A549 (cell line): Measurements from ENCODE around the gene ATL1. TPM values are rescaled to one million over a fixed set of nuclear protein-coding genes. Genes with fewer than 3 reads are reported as not detected.
"Not testable (repeated sequence)": the region's sequence is repeated elsewhere in the genome, so short reads cannot be mapped to it uniquely, and the experiment has no call there.

Experiments
- ATAC-seq, 2 experiments: fragments of 200-7000 bp in 1 of 2; fragments of >200 bp in 1 of 2; cut with Nextera tagmentation in 1 of 2; cut with Tn5 transposase in 1 of 2; 3 replicates each; pipeline versions ENCODE4 v1.8.0 to v1.9.1; 2018 to 2020; ENCODE audit warnings: mild to moderate bottlenecking in 1 of 2, moderate library complexity in 1 of 2
- CTCF ChIA-PET: fragments of 300-600 bp; sonication (Branson Sonifier 250); formaldehyde crosslinking; extraction: SDS; loops from one replicate; lab custom pipeline; 2021; ENCODE audit warnings: antibody characterized with exemption, inconsistent platforms; lab: Yijun Ruan, JAX
- POLR2A ChIA-PET: fragments of 350-600 bp; formaldehyde crosslinking; extraction: SDS; loops from one replicate; lab custom pipeline; 2021; ENCODE audit warnings: antibody characterized with exemption, inconsistent platforms; lab: Yijun Ruan, JAX
- DNase-seq, 2 experiments: peaks; one replicate each; pipeline versions ENCODE4 v3.0.0 to v3.0.0-alpha.2; 2011 to 2016; ENCODE audit warnings: low read depth in 1 of 2, low spot score in 1 of 2
- FAIRE-seq: peaks from 2 replicates; lab custom pipeline; 2011; peaks lifted over from hg19 to GRCh38; lab: Jason Lieb, UNC
- H3K27ac ChIP-seq, 2 experiments: fragments of >200 bp; sonication (Bioruptor Twin); formaldehyde crosslinking; 3 replicates each; pipeline ENCODE4 v1.5.1; 2016 to 2017
- H3K4me1 ChIP-seq: fragments of >200 bp; sonication (Bioruptor Twin); formaldehyde crosslinking; 3 replicates; pipeline ENCODE4 v1.6.1; 2016
- H3K4me2 ChIP-seq: fragments of >200 bp; sonication (Bioruptor Twin); formaldehyde crosslinking; 3 replicates; pipeline ENCODE4 v1.6.1; 2016
- H3K4me3 ChIP-seq: fragments of >200 bp; sonication (Bioruptor Twin); formaldehyde crosslinking; 3 replicates; pipeline ENCODE4 v1.5.1; 2016
- H3K9me3 ChIP-seq: fragments of >200 bp; sonication (Bioruptor Twin); formaldehyde crosslinking; 3 replicates; pipeline ENCODE4 v1.6.1; 2016
- BCL3 ChIP-seq: fragments of >200 bp; sonication (Bioruptor Twin); formaldehyde crosslinking; IDR thresholded peaks from 3 replicates; pipeline ENCODE4 v1.6.1; 2016
- CBX2 ChIP-seq: fragments of 200-600 bp; sonication (generic); IDR thresholded peaks from 2 replicates; pipeline ENCODE4 v1.6.1; 2016; ENCODE audit warnings: low read depth, mild to moderate bottlenecking, borderline replicate concordance
- CHD2 ChIP-seq: fragments of 150-350 bp; IDR thresholded peaks from 2 replicates; pipeline ENCODE4 v1.6.1; 2014; ENCODE audit warnings: low read length; ENCODE audit not compliant: partially characterized antibody
- ESRRA ChIP-seq: fragments of 150-350 bp; IDR thresholded peaks from 2 replicates; pipeline ENCODE4 v1.6.1; 2014; ENCODE audit warnings: mild to moderate bottlenecking, low read length, borderline replicate concordance
- FOSB ChIP-seq: fragments of 250-450 bp; sonication (Bioruptor Pico); IDR thresholded peaks from 2 replicates; pipeline ENCODE4 v1.5.0; 2020; ENCODE audit warnings: mild to moderate bottlenecking, moderate library complexity
- GATA3 ChIP-seq: IDR thresholded peaks from 2 replicates; pipeline ENCODE4 v1.6.1; 2012; ENCODE audit warnings: borderline replicate concordance
- KDM5A ChIP-seq: fragments of 200-600 bp; sonication (generic); IDR thresholded peaks from 2 replicates; pipeline ENCODE4 v1.6.1; 2016; ENCODE audit warnings: antibody characterized with exemption, mild to moderate bottlenecking
- MAFK ChIP-seq: fragments of 450-650 bp; IDR thresholded peaks from 2 replicates; pipeline ENCODE4 v1.6.1; 2014; ENCODE audit not compliant: partially characterized antibody
- MAZ ChIP-seq: fragments of 150-350 bp; IDR thresholded peaks from 2 replicates; pipeline ENCODE4 v1.6.1; 2014; ENCODE audit warnings: antibody characterized with exemption, low read depth, low read length, borderline replicate concordance
- NPAS2 ChIP-seq: fragments of 250-450 bp; sonication (Bioruptor Pico); IDR thresholded peaks from 2 replicates; pipeline ENCODE4 v1.8.0; 2022; ENCODE audit warnings: mild to moderate bottlenecking, moderate library complexity, borderline replicate concordance
- NR3C1 ChIP-seq: fragments of >200 bp; sonication (Bioruptor Twin); formaldehyde crosslinking; IDR thresholded peaks from 3 replicates; pipeline ENCODE4 v1.6.1; 2017
- RAD21 ChIP-seq, 2 experiments: fragments of >200 bp in 1 of 2; sonication (Bioruptor Twin) in 1 of 2; formaldehyde crosslinking in 1 of 2; IDR thresholded peaks in 1 of 2; conservative IDR thresholded peaks in 1 of 2; 2 replicates in 1 of 2; 3 replicates in 1 of 2; pipeline ENCODE4 v1.6.1; 2012 to 2018; ENCODE audit warnings: inconsistent platforms in 1 of 2
- TFCP2L1 ChIP-seq: fragments of 250-450 bp; sonication (Bioruptor Pico); IDR thresholded peaks from 2 replicates; pipeline ENCODE4 v1.5.0; 2021; ENCODE audit warnings: mild to moderate bottlenecking
- TP53 ChIP-seq: fragments of 250-450 bp; sonication (Bioruptor Pico); IDR thresholded peaks from 2 replicates; pipeline ENCODE4 v1.5.0; 2021; ENCODE audit warnings: mild to moderate bottlenecking, moderate library complexity
- ZC3H11A ChIP-seq: fragments of 450-650 bp; IDR thresholded peaks from 2 replicates; pipeline ENCODE4 v1.6.1; 2014; ENCODE audit warnings: antibody characterized with exemption, mild to moderate bottlenecking
- WGBS: methylation state at CpG from one replicate; pipeline ENCODE4 v1.1.6; 2017; ENCODE audit errors: missing lambda C conversion rate; 5-methylcytosine and 5-hydroxymethylcytosine counted together
- polyA plus RNA-seq, 4 experiments: library from polyadenylated mRNA; depleted of rRNA in 3 of 4; stranded (reverse); fragments of >200 nt; fragmentation: RNase III in 1 of 4; extraction: RNeasy Plus Mini Kit Qiagen cat#74134 plus additional on column Dnase treatment in 1 of 4; gene quantifications; 2 replicates in 3 of 4; 3 replicates in 1 of 4; pipeline ENCODE4 v1.2.3, GENCODE V29; 2011 to 2017
- TF ChIP-seq, protein P1 (sequence below): IDR thresholded peaks from 2 replicates; pipeline ENCODE4 v1.6.1; 2012; ENCODE audit warnings: low read depth, borderline replicate concordance

ATL1 gene
- polyA plus RNA-seq, 2 of the 4 experiments (the other 2 are of a cell fraction) = 4.7 to 5.1 TPM

DNA sequence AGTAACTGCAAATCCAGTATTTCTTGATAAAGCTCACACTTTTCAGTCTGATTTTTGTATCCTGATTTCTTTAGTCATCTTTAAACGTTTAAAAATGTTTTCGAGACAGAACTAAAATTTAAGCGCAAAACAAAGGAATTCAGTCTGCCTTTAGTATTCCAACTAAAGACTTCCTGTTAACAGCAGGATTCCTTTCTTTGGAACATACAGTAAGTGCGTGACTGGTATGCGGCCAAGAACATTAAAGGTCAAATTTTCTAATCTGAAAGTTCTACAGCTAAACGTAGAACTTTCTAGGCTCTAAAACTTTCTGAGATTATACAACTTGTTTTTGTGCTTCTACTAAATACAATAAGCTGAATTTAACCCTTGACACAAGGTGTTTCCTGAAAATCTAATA, 98.3 kb downstream of the ATL1 start:
- no peak overlapping the region for H3K4me3 ChIP-seq
- no peak for TF ChIP-seq CBX2
- no peak for TF ChIP-seq TFCP2L1 (CRISPR knock-in tag)
- TF ChIP-seq NPAS2 (CRISPR knock-in tag) = no peak
- no peak for TF ChIP-seq TP53
- TF ChIP-seq GATA3 = no peak
- no peak for TF ChIP-seq ZC3H11A
- no peak for TF ChIP-seq BCL3
- TF ChIP-seq, protein P1, sequence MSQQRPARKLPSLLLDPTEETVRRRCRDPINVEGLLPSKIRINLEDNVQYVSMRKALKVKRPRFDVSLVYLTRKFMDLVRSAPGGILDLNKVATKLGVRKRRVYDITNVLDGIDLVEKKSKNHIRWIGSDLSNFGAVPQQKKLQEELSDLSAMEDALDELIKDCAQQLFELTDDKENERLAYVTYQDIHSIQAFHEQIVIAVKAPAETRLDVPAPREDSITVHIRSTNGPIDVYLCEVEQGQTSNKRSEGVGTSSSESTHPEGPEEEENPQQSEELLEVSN = no peak
- TF ChIP-seq FOSB (CRISPR knock-in tag) = no peak
- TF ChIP-seq CHD2 = no peak
- no peak for TF ChIP-seq MAZ
- TF ChIP-seq NR3C1 = no peak
- no peak for TF ChIP-seq RAD21 (conservative IDR thresholded peaks at IDR 0.05 in 1 of 2, IDR thresholded peaks at IDR 0.05 in 1 of 2)
- TF ChIP-seq ESRRA = no peak
- peak overlapping the region; percentile 65 for H3K4me2 ChIP-seq
- H3K4me1 ChIP-seq = peaks cover 20% of the 10 kb centered on the region
- DNase-seq (no peak), FAIRE-seq (no peak), ATAC-seq (peak; percentile 64; a peak in 4 of 6 replicates)
- ChIA-PET CTCF (interaction anchor here (1.0 to 2.0 kb wide), 3 partner anchors 39 to 336 kb away, joined by 3 to 5 read pairs (median 3); no protein-coding TSS in a partner anchor), POLR2A (interaction anchor here (1.0 to 2.6 kb wide), 2 partner anchors 8 to 10 kb away, joined by 4 to 21 read pairs; partner anchors contain the start of gene SAV1)
- WGBS = 20% methylated on average over 6 of the region's 6 CpGs
- no peaks in the 10 kb centered on the region for H3K9me3 ChIP-seq
- peak overlapping the region; percentile 19 to 60; a peak in 5 of 6 replicates for H3K27ac ChIP-seq

GRCh38 chr14:50659327-50659974, 99.5 kb downstream of the ATL1 start:
- H3K27ac ChIP-seq = peak overlapping the region in 1 of 2 experiments; percentile 60; a peak in 1 of 6 replicates

GRCh38 chr14:50664579-50664978, 104.6 kb downstream of the ATL1 start:
- ATAC-seq, H3K4me3 ChIP-seq, DNase-seq, FAIRE-seq, H3K4me2 ChIP-seq, POLR2A ChIA-PET, H3K27ac ChIP-seq, H3K9me3 ChIP-seq: not testable (repeated sequence)
- 87% methylated on average over 2 of the region's 2 CpGs for WGBS
- CTCF ChIA-PET = interaction anchor here (0.7 kb wide), 1 partner anchor 321 kb away, joined by 3 read pairs; no protein-coding TSS in a partner anchor
- H3K4me1 ChIP-seq = peaks cover 14% of the 10 kb centered on the region

More at GRCh38 chr14:50659327-50659974, 99.5 kb downstream of the ATL1 start:
- H3K4me1 ChIP-seq = peaks cover 20% of the 10 kb centered on the region
- H3K9me3 ChIP-seq = no peaks in the 10 kb centered on the region
- H3K4me2 ChIP-seq = no peak overlapping the region
- H3K4me3 ChIP-seq = no peak overlapping the region
- ChIA-PET CTCF (interaction anchor here (1.1 to 2.1 kb wide), 4 partner anchors 10 to 338 kb away, joined by 3 to 11 read pairs (median 4); no protein-coding TSS in a partner anchor), POLR2A (interaction anchor here (0.9 kb wide), 1 partner anchor 9 kb away, joined by 4 read pairs; the partner anchor contains the start of gene SAV1)
- ATAC-seq = peak; percentile 13 to 19; a peak in 1 of 6 replicates
- TF ChIP-seq KDM5A = no peak
- TF ChIP-seq MAFK = no peak
- 95% methylated on average over 6 of the region's 6 CpGs for WGBS
- DNase-seq = no peak
- FAIRE-seq = no peak

DNA sequence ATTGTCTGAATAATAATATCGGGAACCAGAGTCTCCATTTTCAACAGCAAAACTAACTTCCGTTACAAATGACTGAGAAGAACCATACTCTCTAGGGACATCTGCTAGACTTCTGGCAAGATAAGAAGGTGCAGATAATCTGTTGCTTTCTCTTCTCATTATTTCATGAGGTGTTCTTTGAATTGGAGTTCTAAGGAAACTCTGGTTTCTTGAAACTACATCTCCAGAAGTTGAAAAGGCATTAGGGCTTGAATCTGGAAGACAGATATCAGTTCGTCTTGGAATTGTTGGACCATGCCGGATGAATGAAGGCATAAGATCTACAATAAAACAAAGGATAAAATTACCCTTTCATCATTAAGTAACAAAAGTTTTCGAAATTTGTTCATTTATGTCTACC, 105.4 kb downstream of the ATL1 start:
- ATAC-seq, H3K4me3 ChIP-seq, H3K4me2 ChIP-seq, H3K9me3 ChIP-seq, H3K27ac ChIP-seq, FAIRE-seq, POLR2A ChIA-PET, DNase-seq: not testable (repeated sequence)
- H3K4me1 ChIP-seq = peaks cover 16% of the 10 kb centered on the region
- CTCF ChIA-PET = interaction anchor here (0.7 kb wide), 1 partner anchor 320 kb away, joined by 3 read pairs; no protein-coding TSS in a partner anchor
- 95% methylated on average over 5 of the region's 5 CpGs for WGBS
